Stimulated activated naive CD4-positive, alpha-beta T cell (primary cell): ENCODE data around the gene NR1H3.

Experiments used
- DNase-seq, 6 experiments: peaks; one replicate each; lab custom pipeline; 2025; lab: John Stamatoyannopoulos, UW

Gene NR1H3

DNA sequence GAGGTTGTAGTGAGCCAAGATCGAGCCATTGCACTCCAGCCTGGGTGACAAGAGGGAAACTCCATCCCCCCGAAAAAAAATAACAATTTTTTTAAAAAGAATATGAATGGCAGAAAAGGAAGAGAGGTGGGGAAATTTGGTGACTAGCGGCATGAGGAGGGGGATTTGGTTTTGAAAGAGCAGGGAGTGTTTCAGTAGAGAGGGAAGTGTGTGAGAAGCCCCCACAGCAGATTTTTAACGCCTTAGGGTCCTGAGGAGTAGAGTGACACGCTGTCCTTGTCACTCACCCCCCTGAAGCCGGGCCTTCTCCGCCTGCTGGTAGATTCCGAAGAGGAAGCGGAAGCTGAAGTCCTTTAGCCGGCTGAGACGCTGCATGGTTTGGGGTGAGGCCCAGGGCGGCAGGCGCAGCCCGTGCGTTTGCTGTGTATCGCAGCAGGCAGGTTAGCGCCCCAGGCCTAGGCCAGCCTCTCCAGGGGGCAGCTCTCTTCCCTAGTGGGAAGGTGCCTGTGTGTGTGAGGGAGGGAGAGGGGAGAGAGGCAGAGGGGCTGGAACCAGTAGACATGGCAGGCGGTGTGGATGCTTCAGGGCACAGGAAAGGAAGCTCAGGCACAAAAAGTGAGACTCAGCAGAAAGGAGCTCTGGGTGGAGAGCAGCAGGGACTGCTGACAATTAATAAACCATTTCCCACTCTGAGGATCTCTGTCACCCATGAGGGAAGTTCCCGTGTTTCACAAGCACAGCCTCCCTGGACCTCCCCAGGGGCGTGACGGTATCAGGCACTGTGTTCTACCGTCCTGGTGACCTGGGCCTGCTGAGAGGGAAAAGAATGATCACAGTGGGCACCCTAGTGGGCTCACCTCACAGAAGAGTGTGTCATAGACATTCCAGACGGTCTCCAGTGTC is 13.1 kb upstream of the NR1H3 start:
- DNase-seq = no peak

DNA sequence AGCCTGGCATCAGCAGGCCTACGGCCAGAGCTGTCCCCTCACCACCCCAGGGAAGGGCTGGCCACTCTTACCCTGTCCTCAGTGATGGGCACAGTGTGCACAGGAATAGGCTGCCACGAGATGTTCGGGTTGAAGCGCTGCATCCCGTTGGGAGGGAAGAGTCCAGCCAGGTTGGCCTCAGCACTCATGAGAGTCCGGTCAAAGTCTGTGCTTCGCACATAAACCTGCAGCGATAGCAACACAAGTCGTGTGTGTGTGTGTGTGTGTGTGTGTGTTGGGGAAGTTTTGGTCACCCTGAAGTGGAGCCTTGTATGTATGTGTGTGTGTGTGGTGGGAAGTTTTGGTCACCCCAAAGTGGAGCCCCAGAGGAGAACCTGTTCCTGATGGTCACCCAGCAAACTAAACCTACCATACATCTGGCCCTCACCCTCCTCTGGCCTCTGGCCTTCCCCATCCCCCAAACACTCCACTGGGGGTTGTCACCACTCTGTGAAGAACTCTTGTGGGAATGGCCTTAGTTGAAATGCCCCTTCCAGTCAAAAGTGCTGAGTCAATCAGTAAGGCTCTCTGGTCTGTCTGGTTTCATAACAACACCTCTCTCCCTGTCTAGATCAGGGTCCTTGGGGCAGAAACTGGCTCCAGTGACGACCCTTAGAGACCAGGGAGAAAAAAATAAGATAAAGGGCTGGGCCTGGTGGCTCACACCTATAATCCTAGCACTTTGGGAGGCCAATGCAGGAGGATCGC is 12.0 kb upstream of the NR1H3 start:
- DNase-seq = no peak

DNA sequence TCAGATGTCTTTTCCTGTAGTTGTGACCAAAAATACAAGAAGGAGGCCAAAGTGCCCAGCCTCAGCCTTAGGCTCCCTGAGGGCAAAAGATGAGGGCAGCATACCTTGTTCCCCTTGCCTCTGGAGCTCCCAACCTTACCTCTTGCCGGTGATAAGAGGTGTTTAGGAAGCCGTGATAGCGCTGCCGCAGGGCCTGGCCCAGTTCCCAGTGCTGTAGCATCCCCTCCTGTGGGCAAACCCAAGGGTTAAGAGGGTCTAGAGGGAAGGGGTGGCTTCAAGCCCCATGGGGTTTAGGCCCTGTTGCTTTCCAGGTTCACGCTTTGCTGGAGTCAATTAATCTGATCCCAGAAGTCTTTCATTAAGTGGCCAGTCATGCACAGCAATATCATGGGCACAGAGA is 10.3 kb upstream of the NR1H3 start:
- no peak for DNase-seq

DNA sequence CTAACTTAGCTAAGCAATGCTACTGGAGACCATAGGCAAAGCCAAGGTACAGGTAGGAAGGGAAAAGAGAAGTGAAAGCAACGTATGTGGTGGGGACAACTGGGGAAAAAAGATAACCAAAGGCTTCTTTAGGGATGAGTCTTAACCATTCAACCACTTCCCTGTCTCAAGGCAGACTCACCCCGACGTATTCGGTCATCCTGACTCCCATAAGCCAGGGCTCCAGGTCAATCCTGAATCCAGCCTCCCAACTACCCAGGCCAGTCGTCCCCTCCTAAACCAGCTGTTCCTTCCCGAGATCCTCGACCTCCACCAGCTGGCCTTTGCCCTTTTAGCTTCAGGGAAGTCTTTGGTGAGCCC is 9.5 kb upstream of the NR1H3 start:
- DNase-seq = no peak

DNA sequence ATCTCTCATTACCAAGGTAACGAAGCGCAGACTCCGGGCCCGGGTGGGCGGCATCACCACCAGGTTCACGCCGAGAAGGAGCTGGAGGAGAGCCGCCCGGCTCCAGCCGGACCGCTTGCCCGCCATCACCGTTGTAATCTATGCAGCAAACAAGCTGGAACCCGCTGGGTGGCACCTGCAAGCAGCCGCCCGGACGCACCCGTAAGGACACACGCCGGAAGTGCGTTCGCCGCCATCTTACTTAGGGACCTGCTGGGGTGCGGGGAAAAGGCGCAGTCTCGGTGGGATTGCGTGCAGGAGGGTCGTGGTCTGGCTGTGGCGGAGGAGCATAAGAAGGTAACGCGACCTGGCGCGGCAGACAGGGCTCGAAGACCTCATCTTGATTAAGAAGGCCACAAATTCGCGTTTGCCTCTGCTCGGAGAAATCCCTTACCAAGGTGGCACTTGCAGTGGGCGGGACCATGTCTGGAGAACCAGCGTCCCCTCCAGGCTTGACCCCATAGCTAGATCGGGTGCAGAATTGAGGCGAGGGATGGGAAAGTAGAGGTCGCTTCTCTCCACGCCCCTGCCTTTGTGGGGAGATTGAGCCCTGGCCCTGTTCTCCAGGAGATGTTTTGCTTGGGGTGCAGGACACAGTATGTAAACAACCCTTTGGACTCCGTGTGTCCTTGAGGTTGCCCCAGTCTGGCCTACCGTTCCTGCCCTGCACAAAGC is 9.0 kb upstream of the NR1H3 start, which contains the start of gene ACP2:
TSS of gene ACP2 (minus strand) at position 151 of the 714 bp plus-strand sequence. CDS start at position 126, 25 bp downstream.
- DNase-seq = peak; percentile 74 to 96 (median 77)

DNA sequence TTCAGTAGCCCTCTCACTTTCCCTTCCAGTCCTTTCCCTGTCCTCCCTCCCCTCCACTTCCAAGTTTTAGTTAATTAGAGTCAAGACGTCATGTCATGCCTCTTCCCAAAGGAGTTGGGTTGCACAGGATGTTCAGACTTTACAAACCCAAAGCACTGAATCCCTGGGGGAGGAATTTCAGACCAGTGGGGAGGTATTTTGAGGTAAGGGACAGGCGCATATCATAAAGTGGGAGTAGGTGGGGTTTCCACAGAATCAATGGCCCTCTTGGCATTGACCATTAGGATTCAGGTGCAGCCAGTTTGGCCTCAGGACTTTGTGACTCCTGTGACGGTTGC is 8.4 kb upstream of the NR1H3 start:
- no peak for DNase-seq

DNA sequence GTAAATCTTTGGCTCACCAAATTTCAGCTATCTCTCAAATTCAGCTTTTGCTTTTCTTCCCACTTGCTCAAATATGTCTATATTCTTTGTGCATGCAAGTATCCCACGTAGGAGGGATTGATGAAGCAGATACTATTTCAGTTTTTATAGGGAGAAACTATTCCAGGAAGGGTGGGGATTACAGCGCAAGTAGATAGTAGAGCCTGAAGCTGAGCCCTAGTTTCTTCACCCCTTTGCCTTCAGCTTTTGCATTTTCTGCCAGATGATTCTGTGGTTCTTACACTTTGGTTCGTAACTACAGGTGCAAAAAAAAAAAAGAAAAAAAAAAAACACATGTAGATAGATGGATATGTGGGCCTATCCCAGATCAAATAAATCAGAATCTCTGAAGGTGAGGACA is 6.0 kb upstream of the NR1H3 start:
- no peak for DNase-seq

DNA sequence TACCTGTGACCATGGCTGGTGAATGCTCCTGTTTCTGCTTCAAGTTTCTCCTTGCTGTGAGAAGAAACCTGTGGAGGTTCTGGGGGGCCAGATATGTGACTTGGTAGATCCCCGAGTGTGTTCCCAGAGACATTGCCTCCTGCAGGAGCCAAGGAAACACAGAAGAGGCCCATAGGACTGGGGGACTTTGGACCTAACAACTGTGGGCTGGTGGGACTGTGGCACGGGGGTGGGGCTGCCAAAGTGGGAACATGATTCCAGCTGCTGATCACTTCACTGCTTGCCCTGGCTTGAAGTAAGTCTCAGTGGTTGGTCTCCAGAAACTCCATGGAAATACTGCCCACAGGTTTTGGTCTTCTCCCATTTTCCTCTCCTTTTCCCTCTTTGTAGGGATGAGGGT is 4.1 kb upstream of the NR1H3 start:
- no peak for DNase-seq

DNA sequence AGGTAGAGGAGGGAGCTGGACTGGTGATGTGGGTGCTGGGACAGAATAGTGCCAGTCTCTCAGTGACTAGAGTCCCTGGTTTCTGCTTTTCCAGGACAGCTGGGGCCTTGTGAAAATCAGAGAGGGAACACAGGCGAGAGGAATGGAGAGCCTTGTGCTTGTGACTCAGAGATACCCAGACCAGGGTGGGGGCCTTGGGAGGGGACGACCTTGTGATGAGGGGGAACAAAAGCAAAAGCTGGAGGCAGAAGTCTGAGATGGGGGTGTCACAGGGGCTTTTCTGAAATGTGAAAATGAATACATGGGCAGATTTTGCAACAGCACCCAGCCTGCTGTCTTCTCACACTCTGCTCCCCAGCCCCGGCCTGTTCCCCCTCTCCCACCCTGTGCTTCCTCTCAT is 3.4 kb upstream of the NR1H3 start:
- no peak for DNase-seq

DNA sequence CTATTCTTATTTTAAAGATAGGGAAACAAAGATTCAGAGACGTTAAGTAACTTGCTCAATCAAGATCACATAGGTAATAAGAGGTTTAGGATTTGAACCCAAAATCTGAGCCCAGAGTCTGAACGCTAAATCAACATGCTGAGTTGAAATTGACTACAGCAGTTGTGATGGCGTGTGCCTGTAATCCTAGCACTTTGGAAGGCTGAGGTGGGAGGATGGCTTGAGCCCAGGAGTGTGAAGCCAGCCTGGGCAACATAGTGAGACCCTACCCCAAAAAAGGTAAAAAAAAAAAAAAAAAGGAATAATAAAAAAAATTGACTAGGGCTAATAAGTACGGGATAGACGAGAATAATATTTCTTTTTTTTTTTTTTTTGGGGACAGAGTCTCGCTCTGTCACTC is 1.4 kb upstream of the NR1H3 start:
- DNase-seq = no peak

DNA sequence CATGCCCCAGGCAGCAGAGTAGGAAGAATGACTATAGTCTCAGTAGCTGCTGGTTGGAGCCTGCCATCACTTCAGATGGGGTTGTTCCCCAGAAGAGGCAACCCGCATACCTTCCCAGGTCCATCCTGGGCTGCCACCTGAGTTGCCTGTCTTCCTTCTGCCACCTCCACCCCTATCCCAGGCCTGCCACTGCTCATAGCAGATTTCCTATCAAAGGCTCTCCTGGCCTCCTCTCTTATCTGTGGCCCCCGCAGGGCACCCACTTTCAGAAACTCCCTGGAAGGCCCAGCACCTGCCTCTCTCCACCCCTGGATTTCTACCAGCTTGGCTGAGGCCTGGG is 649 bp upstream of the NR1H3 start:
- no peak for DNase-seq

DNA sequence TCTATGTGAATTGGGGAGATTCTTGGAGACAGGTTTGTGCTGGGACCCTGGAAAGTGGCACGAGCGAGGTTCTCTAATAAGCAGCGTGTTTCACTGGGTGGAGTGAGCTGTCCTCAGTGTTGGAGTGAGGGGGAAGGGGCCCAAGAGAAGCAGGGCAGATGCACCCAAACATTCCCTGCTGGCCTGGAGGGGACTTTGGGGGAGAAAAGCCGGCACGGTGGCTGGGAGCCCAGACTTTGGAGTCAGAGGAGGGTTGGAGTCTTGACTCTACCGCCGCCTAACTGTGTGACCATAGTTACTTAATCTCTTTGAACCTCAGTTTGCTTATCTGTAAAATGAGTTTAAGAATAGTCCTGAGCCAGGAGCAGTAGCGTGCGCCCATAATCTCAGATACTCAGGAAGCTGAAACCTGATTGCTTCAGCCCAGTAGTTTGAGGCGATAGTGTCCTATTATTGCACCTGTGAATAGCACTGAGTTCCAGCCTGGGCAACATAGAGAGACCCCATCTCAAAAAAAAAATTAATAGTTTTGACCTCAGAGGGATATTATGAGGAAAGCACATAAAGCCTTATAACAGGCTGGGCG is 614 bp downstream of the NR1H3 start:
- DNase-seq = no peak

DNA sequence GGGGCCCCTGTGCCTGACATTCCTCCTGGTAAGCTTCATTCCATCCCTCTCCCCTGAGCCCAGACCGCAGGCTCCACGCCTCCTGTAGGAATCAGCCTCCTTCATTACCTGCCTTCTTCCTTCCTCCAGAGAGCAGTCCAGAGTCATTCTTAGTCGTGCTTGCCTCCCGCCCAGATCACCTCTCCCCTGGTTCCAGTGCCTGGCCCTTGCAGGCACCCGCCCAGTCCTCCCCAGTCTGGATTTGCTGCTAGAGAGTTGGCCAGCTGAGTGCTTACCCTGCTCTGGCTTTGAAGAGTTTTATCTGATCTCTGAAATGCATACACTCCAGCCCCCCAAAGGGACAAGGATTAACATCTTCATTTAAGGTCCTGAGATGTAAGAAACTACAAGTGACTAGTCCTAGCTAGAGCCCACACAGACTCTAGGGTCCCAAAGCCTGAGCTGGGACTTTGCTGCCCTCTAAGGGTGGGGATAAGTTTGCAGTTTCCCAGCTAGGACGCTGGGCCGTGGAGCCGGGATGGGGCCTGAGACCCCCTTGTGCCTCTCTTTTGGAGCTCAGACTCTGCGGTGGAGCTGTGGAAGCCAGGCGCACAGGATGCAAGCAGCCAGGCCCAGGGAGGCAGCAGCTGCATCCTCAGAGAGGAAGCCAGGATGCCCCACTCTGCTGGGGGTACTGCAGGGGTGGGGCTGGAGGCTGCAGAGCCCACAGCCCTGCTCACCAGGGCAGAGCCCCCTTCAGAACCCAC is 1.6 kb downstream of the NR1H3 start:
- DNase-seq = peak in 3 of 6 experiments; percentile 11 to 30 (median 27)

DNA sequence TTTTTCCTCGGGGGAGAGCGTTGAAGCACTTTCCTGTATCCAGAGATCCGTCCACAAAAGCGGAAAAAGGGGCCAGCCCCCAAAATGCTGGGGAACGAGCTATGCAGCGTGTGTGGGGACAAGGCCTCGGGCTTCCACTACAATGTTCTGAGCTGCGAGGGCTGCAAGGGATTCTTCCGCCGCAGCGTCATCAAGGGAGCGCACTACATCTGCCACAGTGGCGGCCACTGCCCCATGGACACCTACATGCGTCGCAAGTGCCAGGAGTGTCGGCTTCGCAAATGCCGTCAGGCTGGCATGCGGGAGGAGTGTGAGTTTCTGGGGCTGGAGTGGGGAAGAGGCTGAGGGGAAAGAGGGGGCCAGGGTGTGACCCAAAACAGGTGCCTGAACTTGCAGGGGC is 2.6 kb downstream of the NR1H3 start:
- DNase-seq = no peak

DNA sequence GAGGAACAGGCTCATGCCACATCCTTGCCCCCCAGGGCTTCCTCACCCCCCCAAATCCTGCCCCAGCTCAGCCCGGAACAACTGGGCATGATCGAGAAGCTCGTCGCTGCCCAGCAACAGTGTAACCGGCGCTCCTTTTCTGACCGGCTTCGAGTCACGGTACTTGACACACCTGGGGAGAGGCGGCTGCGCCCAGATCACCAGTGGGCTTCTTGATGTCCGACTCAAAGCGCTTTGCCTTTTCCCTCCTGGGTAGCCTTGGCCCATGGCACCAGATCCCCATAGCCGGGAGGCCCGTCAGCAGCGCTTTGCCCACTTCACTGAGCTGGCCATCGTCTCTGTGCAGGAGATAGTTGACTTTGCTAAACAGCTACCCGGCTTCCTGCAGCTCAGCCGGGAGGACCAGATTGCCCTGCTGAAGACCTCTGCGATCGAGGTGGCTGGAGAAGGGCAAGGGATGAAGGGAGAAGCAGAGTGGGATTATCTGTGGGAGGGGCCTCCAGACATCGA is 3.5 kb downstream of the NR1H3 start:
- no peak for DNase-seq

DNA sequence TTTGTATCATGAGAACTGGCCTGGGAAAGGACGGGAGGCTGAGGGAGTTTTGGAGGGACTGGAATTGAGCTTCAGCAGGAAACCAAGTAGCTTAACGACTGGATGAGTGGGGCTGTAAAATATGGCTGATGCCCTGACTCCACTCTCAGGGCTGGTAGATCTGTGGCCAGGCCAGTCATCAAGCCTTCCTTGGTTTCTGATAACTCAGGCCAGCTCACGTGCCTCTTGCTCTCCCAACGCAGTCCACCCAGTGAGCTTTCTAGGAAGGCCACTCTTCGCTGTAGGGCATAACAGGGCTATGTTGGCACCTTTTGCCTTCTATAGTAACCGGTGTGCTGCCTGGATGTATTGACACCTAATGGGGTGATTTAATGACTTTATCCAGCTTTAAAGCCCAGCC is 6.3 kb downstream of the NR1H3 start:
- DNase-seq = no peak

DNA sequence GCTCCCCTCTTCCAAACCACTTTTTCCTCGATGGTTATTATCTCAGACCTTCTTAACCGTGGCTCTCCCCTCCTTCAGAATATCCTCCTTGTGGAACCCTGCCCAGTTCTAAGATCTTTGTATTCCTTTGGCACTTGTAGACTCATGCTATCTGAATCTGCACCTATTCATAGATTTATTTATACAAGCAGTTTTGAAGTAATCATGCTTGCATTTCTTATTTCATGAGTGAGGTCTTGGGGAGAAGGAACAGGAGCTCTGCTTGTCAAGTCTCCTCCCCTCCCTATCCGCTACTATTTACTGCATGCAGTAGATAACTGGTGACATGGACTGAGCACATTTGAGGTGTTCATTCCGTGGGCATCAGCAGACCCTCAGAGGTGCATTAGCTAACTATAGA is 6.7 kb downstream of the NR1H3 start:
- no peak for DNase-seq

DNA sequence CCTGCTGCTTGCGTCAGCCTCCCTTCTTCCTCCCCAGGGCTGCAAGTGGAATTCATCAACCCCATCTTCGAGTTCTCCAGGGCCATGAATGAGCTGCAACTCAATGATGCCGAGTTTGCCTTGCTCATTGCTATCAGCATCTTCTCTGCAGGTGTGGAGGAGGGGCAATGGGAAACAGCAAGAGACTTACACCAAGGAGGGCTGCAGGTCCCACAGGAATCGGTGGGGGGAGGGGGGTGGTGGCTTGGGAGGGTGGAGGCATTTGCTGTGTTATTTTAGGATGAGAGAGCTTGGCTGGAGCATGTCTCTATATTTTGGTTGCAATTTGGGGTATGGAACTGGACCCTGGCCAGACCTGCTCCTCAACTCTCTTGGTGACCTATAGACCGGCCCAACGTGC is 10.1 kb downstream of the NR1H3 start:
- no peak for DNase-seq

DNA sequence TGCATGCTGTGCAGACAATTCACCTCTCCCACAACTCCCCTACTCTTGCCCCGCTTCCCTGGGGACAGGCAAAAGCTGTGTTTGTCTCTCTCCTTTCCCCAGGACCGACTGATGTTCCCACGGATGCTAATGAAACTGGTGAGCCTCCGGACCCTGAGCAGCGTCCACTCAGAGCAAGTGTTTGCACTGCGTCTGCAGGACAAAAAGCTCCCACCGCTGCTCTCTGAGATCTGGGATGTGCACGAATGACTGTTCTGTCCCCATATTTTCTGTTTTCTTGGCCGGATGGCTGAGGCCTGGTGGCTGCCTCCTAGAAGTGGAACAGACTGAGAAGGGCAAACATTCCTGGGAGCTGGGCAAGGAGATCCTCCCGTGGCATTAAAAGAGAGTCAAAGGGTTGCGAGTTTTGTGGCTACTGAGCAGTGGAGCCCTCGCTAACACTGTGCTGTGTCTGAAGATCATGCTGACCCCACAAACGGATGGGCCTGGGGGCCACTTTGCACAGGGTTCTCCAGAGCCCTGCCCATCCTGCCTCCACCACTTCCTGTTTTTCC is 10.7 kb downstream of the NR1H3 start:
- DNase-seq = no peak

DNA sequence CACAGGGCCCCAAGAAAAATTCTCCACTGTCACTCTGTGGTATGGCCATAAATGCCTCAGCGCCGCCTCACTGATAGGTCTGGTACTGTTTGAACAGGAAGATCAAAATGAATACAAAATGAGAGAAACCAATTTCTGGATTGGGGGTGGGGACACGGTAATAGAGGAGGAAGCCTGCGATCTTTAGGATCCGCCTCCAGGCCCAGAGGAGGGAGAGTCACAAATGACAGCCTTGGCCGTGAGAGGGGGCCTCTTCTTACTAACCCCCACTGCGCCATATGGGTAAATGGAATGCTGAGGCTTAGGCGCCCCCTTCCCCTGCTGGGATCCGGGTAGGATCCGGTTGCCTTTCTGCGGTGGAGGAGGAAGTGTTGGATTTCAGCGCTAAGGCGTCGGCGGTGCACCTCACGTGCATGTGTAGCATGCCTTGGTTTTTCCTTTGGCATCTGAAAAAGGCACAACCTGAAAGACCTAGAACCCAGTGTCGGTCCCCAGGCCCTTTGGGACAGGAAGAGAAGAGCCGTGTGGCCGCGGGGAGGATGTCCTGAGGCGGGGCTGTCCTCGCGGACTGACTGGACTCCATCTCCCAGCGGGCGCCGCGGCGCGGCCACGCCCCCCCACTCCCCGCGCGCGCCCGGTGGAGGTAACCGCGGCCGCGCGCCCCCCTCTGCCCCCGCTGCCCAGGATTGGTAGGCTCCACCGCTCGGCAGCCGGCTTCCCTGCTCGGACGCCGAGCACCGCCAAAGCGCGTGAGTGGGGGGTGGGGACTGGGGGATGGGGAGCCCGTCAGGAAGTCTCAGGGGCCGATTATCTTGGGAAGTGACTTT is 11.4 kb downstream of the NR1H3 start:
- DNase-seq = peak; percentile 82 to 97 (median 90)
